ENCODE results near the gene TMPRSS11E. TPM values are rescaled to one million over a fixed set of nuclear protein-coding genes. Genes with fewer than 3 reads are reported as not detected.

TMPRSS11E gene, protein sequence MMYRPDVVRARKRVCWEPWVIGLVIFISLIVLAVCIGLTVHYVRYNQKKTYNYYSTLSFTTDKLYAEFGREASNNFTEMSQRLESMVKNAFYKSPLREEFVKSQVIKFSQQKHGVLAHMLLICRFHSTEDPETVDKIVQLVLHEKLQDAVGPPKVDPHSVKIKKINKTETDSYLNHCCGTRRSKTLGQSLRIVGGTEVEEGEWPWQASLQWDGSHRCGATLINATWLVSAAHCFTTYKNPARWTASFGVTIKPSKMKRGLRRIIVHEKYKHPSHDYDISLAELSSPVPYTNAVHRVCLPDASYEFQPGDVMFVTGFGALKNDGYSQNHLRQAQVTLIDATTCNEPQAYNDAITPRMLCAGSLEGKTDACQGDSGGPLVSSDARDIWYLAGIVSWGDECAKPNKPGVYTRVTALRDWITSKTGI
- total RNA-seq: not detected

DNA sequence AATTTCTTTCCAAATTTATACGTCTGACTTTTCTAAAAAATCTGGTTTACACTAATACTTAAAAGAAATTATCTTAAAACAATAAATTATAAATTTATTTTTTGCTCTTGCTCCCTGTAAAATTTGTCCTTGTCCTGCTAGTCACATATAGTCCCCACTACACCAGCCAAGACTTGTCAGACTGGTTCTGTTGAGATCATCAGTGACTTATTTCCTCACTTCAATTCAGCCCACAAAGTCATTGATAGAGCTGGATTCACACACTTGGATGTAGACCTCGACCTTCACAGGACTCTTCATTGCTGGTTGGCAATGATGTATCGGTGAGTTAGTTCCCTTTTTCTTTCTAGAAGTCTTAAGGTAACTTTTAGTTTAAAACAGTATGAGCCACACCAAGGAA is at the start of gene TMPRSS11E:
Gene TMPRSS11E (plus strand): TSS at position 263 of the 400 bp plus-strand sequence. CDS start 50 bp downstream, at position 313.

Other genes starting within 250 kb of the TMPRSS11E start
- gene TMPRSS11B, start 201.8 kb upstream of the TMPRSS11E start, total RNA-seq: 0.44 TPM
- gene YTHDC1, start 97.4 kb upstream of the TMPRSS11E start, total RNA-seq: 175 TPM
- gene UGT2B17, start 128.9 kb downstream of the TMPRSS11E start, total RNA-seq: not detected
- gene UGT2B15, start 223.2 kb downstream of the TMPRSS11E start, total RNA-seq: not detected